LoVo (cell line): Measurements from ENCODE around the gene PIGO.

Source experiments
- DNase-seq: peaks from one replicate; pipeline ENCODE4 v3.0.0-alpha.2; 2016; ENCODE audit warnings: low spot score

The PIGO gene

GRCh38 chr9:35096035-35096849 is at the start of gene PIGO:
Gene PIGO, minus strand, starts transcription at chr9:35096591. Its CDS starts 1,026 bp downstream, at chr9:35095565.
- DNase-seq, result peak; percentile 93

DNA sequence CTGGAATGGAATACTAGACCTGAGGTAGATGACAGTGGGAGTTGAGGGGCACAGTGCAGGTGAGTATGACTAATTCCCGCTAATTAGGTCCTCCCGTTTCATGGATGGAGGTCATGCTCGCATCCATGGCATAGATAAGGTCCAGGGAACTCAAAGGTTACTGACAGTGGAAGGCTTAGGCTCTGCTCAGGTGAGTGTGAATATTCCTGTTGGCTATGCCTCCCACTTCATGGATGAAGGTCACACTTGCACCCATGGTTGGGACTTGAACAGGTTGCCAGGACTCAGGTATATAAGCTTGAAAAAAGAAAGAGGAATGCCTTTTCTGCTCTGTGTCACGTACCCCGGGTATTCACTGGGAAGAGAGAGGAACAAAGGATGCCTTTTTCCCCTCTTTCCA is 45.6 kb upstream of the PIGO start:
- DNase-seq, result no peak

DNA sequence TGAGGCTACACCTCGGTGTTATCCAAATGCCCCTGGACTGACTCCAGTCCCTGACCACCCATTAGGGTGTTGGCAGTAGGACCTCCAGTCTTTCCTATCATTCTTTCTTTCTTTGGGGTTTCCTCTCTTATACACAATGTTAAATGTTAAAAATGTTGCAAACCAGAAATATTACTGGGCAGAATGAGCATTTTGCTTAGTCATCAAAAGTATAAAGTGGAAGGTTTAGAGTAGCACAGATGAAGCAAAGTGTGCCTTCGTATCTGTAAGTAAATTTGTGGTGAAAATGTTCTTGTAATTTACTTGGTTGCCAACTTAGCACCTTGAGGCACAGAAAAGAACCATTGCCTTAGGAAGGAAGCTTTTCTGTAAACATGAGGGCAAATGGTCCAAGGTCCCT is 43.7 kb upstream of the PIGO start:
- no peak for DNase-seq

- no peak for DNase-seq
Observed at GRCh38 chr9:35136866-35137265, 40.5 kb upstream of the PIGO start.

DNA sequence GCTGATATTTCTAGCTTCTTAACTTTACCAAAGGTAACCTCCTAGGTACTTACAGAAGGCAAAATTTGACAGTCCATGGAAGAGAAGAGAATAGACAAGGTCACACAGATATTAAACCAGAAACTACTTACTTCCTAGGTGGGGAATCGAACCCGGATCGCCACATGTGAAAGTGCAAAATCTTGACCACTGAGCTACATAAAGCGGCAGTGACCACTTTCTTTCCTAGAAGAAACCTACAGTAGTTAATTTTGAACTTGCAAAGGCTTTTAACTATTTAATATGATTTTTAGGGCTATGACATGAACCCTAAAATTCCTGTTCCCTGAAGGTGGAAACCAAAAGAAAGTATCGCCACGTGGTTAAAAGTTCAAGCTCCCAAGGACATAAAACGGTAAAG is 39.6 kb upstream of the PIGO start:
- DNase-seq, result no peak

DNA sequence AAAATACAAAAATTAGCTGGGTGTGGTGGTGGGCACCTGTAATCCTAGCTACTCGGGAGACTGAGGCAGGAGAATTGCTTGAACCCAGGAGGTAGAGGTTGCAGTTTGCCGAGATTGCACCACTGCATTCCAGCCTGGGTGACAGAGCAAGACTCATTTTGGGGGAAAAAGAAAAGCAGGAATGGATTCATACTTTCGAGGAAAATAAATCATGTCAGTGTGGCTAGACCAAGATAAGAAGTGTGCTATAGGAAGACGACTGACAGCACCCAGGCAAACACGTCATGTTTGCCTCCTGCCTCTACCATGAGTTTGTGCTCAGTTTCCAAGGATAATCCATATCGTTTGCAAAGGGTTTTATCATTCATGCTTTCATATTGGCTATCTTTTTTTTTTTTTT is 38.5 kb upstream of the PIGO start:
- DNase-seq, result no peak

DNA sequence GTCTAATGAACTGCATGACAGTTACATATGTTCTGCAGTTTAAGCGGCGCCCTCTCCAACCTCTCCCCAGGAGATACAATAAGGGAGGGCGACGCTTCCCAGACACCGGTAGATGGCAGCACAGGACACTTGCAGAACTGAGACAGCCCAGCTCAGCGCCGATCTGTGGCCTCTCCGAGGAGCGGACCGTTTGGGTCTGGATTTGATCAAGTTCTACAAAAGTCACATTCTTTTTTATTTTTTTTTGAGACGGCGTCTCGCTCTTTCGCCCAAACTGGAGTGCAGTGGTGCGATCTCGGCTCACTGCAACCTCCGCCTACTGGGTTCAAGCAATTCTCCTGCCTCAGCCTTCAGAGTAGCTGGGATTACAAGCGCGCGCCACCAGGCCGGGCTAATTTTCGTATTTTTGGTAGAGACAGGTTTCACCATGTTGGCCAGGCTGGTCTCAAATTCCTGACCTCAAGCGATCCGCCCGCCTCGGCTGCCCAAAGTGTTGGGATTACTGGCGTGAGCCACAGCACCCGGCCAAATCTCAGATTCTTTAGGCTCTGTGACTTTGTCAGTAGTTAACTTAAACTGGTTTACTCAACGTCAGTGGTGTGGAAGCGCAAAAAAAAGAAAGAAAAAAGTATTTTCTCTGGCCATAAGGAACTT is 20.6 kb upstream of the PIGO start:
- peak; percentile 89 for DNase-seq

DNA sequence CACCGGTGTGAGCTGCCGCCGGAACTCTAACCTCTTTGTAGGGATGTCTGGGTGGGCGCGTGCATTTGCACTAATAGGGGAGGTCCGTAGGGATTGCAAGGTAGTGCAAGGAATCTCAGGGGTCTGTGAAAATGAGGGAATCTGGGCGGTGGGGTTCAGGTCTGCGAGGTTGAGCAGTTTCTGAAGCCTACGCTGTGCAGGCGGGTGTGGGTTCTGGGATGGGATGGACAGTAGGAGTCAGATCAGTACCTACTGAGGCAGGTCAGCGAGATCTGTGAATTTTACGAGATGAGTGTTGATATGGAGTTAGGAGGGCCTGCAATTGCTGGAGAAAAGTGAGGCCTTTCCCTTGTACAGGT is 20.1 kb upstream of the PIGO start:
- DNase-seq, result no peak

DNA sequence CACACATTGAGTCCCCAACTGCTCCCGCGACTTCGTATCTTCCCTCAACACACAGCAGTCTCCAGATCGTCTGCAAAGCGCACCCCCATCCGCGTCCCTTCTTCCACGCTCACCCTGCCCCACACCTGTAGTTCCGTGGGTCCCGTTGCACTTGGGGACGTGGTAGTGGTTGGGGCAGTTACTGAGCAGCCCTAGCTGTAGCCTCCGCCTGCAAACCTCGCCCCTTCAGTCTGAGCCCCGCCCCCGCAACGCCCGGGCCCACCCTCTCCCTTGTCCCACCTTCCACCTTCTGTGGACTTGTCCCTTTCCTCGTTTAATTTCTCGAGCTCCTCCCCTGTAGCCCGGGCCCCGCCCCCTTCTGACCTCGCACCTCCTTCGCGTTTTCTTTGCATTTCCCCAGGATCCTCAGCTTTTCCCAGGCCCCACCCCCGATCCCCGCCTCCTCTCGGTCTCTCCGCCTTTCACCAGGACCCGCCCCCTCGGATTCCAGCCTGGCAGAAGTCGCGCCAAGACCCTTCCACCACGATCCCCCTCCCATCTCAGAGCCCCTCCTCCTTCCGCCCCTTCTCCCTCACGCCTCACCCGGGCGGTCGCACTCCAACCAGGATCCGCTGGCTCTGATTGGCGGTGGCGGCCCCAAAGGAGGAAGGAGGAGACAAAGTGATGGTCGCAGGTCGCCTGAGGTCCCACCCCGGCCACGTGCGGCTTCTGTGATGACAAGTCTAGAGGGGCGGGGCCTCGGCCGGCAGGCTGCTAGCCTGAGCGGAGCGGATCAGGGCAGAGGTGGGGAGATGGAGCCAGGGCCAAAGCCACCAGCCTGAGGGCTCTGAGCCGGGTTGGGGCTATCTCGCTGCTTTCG is 19.5 kb upstream of the PIGO start, which contains the start of gene ATOSB:
TSS of gene ATOSB (minus strand) at position 183 of the 859 bp plus-strand sequence. CDS start 7,588 bp downstream, outside the sequence.
- peak; percentile 94 for DNase-seq

DNA sequence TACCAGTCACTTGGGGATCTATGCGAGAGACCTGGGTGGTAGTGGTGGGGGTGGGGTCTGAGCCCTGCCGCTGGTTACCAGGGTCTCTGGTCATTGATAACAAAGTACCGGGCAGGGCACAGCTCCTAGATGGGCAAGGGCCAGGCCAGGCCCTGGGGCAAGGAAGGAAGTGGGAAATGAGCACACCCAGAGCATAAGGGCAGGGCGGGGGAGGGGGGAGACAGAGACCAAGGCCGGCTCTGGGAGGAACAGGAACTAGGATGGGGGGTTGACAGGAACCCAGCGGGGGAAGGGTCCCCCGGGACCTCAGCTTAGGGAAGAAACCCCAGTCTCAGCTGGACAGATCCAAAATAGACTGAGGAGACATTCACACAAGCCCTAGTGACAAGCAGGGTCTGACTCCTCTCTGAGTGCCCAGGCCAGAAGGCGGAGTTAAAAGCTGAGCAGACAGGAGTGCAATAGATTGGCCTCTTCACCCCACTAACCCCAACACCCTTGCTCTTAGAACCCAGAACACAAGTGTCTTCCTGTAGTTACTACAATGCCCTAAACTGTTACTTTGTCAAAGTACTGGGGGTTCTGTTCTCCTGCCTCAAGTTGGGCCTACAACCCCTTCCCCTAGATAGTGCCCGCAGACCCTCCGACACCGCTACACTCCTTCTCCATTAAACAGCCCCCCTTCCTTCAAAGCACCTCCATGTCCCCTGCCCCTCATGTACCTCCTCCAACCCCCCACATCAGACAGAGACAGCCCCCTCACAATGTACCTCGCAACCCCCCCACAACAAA is 18.6 kb upstream of the PIGO start:
- DNase-seq, result no peak

DNA sequence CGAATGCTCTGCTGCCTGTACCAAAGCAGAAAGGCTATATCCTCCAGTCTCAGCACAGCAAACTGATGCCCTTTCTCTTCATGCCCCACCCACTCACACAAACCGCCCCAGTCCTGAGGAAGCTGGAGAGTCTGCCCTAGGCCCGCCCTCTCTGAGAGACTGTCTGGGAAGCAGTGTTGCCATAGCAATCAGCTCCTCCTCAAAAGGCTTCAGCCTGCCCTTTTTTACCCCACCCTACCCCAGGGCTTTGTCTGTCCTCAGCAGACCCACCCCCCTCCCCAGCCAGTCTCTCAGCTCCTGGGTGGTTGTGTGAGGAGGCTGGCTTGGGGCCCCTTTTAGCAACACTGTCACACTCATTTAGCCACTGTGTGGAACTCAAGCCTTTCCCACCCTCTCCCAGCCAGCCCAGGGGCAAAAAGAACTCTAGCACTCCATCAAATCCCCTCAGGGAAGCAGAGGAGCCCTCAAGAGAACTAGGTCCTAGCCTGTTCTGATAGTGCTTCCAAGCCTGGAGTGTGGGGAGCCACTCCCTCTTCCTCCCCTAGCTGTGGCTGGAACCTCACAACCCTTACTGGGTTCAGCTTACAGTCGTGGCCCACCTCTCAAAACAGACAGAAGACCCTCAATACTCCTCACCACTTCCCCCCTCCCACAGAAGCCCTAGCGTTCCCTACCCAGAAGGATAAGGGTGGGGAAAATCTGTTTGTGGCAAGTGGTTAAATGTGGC is 17.9 kb upstream of the PIGO start:
- no peak for DNase-seq

- DNase-seq, result no peak
Observed at GRCh38 chr9:35112257-35113020, 16.0 kb upstream of the PIGO start.

DNA sequence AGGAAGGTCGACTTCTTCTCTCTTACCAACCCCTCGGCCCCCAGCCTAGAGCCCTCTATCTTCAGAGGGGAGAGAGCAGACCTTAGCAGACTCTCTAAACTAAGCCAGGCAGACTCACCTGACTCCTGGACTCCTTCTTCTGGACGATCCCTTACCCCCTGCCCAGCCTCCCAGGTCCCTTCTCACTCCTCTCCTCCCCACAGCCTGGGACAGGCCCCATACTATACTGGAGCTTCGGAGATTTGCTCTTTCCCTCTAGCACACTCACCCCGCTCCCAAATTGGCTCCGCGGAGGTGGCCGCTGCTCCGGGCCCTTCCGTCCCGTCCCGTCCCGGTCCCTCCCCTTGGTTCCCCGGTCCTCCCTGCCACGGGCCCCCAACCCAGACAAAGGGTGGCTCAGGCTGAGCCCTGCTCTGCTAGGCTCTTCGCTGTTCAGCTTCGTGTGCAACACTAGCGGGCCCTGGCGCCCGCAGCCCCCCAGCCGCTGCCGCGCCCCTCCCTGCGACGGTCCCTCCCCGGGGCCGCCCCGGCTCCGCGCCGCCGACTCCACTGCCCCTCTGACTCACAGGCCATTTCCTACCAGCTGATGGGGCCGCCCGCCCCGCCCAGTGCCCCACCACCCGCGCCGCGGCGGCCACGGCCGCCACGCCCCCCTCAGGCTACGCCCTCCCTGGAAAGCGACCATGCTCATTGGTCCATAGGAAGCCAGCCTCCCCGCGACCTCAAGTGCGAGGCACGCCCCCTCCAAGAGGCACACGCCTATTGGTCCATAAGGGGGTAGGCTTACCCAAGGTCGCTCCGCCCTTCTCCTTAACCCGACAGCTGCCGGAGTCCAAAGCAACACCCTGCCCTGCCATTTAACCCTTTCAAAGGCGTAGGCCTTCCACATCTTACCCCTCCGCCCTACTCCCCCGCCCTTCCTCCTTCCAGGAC is 14.9 kb upstream of the PIGO start:
- DNase-seq, result peak; percentile 97

DNA sequence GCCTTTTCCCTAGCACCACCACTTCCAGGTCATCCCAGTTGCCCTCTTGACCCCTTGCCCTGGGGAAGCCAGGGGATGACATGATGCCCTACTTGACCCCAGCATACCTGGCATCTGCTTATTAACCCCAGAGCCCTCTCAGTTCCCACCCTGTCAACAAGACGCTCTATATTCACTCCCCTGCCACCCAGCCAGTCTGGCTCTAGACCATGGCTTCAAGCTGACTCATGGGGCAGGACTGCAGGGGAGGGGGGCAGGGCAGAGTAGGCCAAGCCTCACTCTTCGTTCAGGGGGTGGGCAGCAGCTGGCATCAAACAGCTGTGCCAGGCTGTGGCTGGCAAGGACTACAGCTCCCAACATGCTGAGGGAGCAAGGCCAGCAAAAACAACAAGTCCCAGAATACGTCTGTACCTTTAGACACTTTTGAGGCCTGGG is 14.0 kb upstream of the PIGO start:
- no peak for DNase-seq

GRCh38 chr9:35108946-35109575 is 12.7 kb upstream of the PIGO start:
- no peak for DNase-seq

GRCh38 chr9:35108461-35108860 is 12.1 kb upstream of the PIGO start:
- no peak for DNase-seq

DNA sequence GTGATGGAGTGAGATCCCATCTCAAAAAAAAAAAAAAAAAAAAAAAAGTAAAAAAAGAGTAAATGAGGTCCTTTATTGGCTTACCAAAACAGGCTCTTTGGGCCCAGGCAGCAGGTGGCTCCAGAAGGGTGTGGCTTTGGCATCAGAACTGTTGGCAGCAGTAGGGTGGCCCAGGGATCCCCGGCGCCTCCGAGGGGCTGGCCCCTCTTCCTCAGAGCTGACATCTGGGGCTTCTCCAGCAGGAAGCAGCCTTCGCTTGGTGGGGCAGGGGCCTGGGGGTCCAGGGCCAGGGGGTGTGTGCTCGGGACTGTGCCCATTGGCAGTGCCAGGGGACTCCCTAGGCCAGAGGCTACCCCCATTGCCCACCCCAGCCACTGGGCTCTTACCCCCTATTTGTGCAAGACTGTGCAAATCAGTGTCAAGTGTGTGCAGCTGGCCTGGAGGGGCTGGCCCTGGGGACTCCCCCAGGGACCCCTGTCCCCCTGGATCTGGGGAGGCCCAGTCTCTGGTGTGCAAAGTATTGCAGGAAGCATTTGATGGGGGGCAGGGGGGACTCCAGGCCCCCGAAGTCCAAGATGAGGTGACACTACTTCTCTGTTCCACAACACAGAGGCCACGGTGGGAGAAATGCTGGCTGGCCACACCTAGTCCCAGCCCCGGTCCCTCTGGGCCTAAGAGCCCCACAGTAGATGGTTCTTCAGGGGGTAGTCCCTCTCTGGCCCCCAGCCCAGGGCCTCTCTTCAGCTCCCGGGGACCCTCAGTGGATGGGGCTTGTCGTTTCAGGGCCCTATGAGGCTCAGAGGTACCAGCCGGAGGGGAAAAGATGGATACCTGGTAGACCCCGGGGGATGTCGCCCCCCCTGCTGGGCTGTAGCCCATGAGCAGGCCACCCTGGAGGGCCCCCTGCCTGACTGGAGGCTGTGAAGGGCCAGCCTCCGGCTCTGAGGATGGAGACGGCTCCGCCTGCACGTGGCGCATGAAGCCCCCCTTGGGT is 11.2 kb upstream of the PIGO start:
- DNase-seq, result no peak
